Transverse colon (tissue), 4 donors: ENCODE measurements around the gene TANGO2. TPM values are rescaled to one million over a fixed set of nuclear protein-coding genes. Genes with fewer than 3 reads are reported as not detected.

Source experiments
- DNase-seq: peaks from one replicate; pipeline ENCODE4 v3.0.0-alpha.2; 2019
- H3K27ac ChIP-seq, 4 donors: fragments of 200-600 bp; sonication (generic); 2 replicates each; pipeline ENCODE4 v1.5.1; 2016 to 2018; ENCODE audit warnings: inconsistent platforms in 4 of 4
- H3K27me3 ChIP-seq: fragments of 200-600 bp; sonication (generic); 2 replicates; pipeline ENCODE4 v1.5.1; 2017; ENCODE audit warnings: inconsistent platforms
- H3K36me3 ChIP-seq, 4 donors: fragments of 200-600 bp; sonication (generic); 2 replicates each; pipeline ENCODE4 v1.5.1; 2017 to 2019; ENCODE audit warnings: inconsistent platforms in 4 of 4
- H3K4me1 ChIP-seq, 4 donors: fragments of 200-600 bp; sonication (generic); 2 replicates each; pipeline ENCODE4 v1.5.1; 2017 to 2020; ENCODE audit warnings: inconsistent platforms in 4 of 4
- H3K4me3 ChIP-seq, 4 donors: fragments of 200-600 bp; sonication (generic); 1 replicate in 1 of 4; 2 replicates in 3 of 4; pipeline versions ENCODE4 v1.5.1 to v1.6.1; 2017 to 2019; ENCODE audit warnings: inconsistent platforms in 4 of 4
- H3K9me3 ChIP-seq, 2 donors: fragments of 200-600 bp; sonication (generic); 2 replicates each; pipeline ENCODE4 v1.5.1; 2017 to 2019; ENCODE audit warnings: inconsistent platforms in 2 of 2
- CTCF ChIP-seq, 5 experiments: fragments of 200-600 bp in 3 of 5; fragments of 450-650 bp in 2 of 5; sonication (generic) in 3 of 5; IDR thresholded peaks; 1 replicate in 2 of 5; 2 replicates in 3 of 5; pipeline ENCODE4 v1.5.1; 2016 to 2017; ENCODE audit warnings: antibody characterized with exemption in 5 of 5, inconsistent platforms in 3 of 5, mild to moderate bottlenecking in 2 of 5, moderate library complexity in 1 of 5
- EP300 ChIP-seq: sonication (generic); formaldehyde crosslinking; IDR thresholded peaks from one replicate; pipeline ENCODE4 v1.6.1; 2017; ENCODE audit warnings: antibody characterized with exemption, low read depth
- POLR2A ChIP-seq: fragments of 450-650 bp; IDR thresholded peaks from one replicate; pipeline ENCODE4 v1.6.1; 2016; ENCODE audit warnings: antibody characterized with exemption, mild to moderate bottlenecking, moderate library complexity
- POLR2AphosphoS5 ChIP-seq, 3 donors: sonication (generic); formaldehyde crosslinking; IDR thresholded peaks; one replicate each; pipeline ENCODE4 v1.6.1; 2016; ENCODE audit warnings: antibody characterized with exemption in 3 of 3
- WGBS, 2 donors: methylation state at CpG; one replicate each; pipeline ENCODE4 v1.1.5; 2018; ENCODE audit warnings: low coverage in 1 of 2; 5-methylcytosine and 5-hydroxymethylcytosine counted together
- in situ Hi-C, 4 donors: fragments of 200-750 bp; cut with MboI; loops; one replicate each; pipeline versions ENCODE4 v1.15.0 to v1.15.1; 2017; ENCODE audit warnings: low sequenced_read_pairs in 3 of 4, low pct_ligation_motif_present in 1 of 4, low pct_unique_long_range_greater_than_20kb in 1 of 4
- intact Hi-C: fragments of 100-400 bp; cut with DNase I; formaldehyde crosslinking; loops from one replicate; pipeline ENCODE4 v1.15.1; 2023; ENCODE audit warnings: low total_unique reads
- total RNA-seq, 4 donors: library from RNA; depleted of rRNA; stranded (reverse); fragments of >200 nt; gene quantifications; one replicate each; pipeline ENCODE4 v1.1.0, GENCODE V29; 2016

TANGO2 gene
- total RNA-seq, 4 donors from 2014 or later = 32.9 to 101 (median 50.6) TPM

- in situ Hi-C loops = no loop called here
Measured at GRCh38 chr22:19983741-19984140, 37.2 kb upstream of the TANGO2 start.

GRCh38 chr22:19984201-19984753 is 36.6 kb upstream of the TANGO2 start:
- TF ChIP-seq POLR2AphosphoS5 (IDR thresholded peaks at IDR 0.05) = peak in 1 of 3 donors; percentile 19
- no peak for TF ChIP-seq CTCF (IDR thresholded peaks at IDR 0.05)
- 75% methylated on average over 19 of the region's 19 CpGs; no CpG with 5 or more reads in 1 of the 2 donors for WGBS, 2 donors
- H3K4me3 ChIP-seq = no peak overlapping the region
- no peaks in the 10 kb centered on the region for H3K36me3 ChIP-seq
- H3K4me1 ChIP-seq = peaks cover 7 to 20% (median 14%) of the 10 kb centered on the region in 4 donors
- H3K27ac ChIP-seq = peak overlapping the region in 3 of 4 donors; percentile 19 to 42 (median 41)
- DNase-seq = no peak
- intact Hi-C loops = no loop called here
- in situ Hi-C loops = no loop called here
- H3K27me3 ChIP-seq = no peaks in the 10 kb centered on the region
- no peaks in the 10 kb centered on the region for H3K9me3 ChIP-seq

More at GRCh38 chr22:19983741-19984140, 37.2 kb upstream of the TANGO2 start:
- H3K9me3 ChIP-seq = no peaks in the 10 kb centered on the region
- no peak for DNase-seq
- WGBS, 2 donors = 80% methylated on average over 4 of the region's 5 CpGs; no CpG with 5 or more reads in 1 of the 2 donors
- no peaks in the 10 kb centered on the region for H3K36me3 ChIP-seq
- no peak overlapping the region for H3K4me3 ChIP-seq
- TF ChIP-seq POLR2A (no peak), CTCF (IDR thresholded peaks at IDR 0.05) (no peak), POLR2AphosphoS5 (IDR thresholded peaks at IDR 0.05) (no peak), EP300 (no peak)
- H3K27ac ChIP-seq = peak overlapping the region in 2 of 4 donors; percentile 19 to 41
- intact Hi-C loops = no loop called here
- no peaks in the 10 kb centered on the region for H3K27me3 ChIP-seq
- peaks cover 7 to 20% (median 14%) of the 10 kb centered on the region in 4 donors for H3K4me1 ChIP-seq

- whole genome bisulfite sequencing, 2 donors = 78% methylated on average over 11 of the region's 11 CpGs; no CpG with 5 or more reads in 1 of the 2 donors
- H3K9me3 ChIP-seq = no peaks in the 10 kb centered on the region
- H3K36me3 ChIP-seq = no peaks in the 10 kb centered on the region
- no peaks in the 10 kb centered on the region for H3K27me3 ChIP-seq
- no peak overlapping the region for H3K4me3 ChIP-seq
- intact Hi-C loops (no loop called here), in situ Hi-C loops (no loop called here)
- peak overlapping the region in 2 of 4 donors; percentile 10 to 42 for H3K27ac ChIP-seq
- peaks cover 7 to 20% (median 14%) of the 10 kb centered on the region in 4 donors for H3K4me1 ChIP-seq
- no peak for DNase-seq
- TF ChIP-seq CTCF (IDR thresholded peaks at IDR 0.05) = no peak
- TF ChIP-seq EP300 = no peak
- TF ChIP-seq POLR2A = no peak
- no peak for TF ChIP-seq POLR2AphosphoS5 (IDR thresholded peaks at IDR 0.05)
Measured at GRCh38 chr22:19984851-19985811, 35.8 kb upstream of the TANGO2 start.

GRCh38 chr22:19986011-19986409 is 34.9 kb upstream of the TANGO2 start:
- no peak for TF ChIP-seq CTCF (IDR thresholded peaks at IDR 0.05)
- no peak for TF ChIP-seq POLR2AphosphoS5 (IDR thresholded peaks at IDR 0.05)
- TF ChIP-seq POLR2A = no peak
- no peak for TF ChIP-seq EP300
- no peaks in the 10 kb centered on the region for H3K36me3 ChIP-seq
- H3K9me3 ChIP-seq = no peaks in the 10 kb centered on the region
- H3K4me1 ChIP-seq = peaks cover 7 to 20% (median 14%) of the 10 kb centered on the region in 4 donors
- peak overlapping the region in 3 of 4 donors; percentile 83 to 93 (median 89) for H3K27ac ChIP-seq
- no peak for DNase-seq
- 100% methylated on average over 1 of the region's 2 CpGs; no CpG with 5 or more reads in 1 of the 2 donors for WGBS, 2 donors
- in situ Hi-C loops = no loop called here
- intact Hi-C loops = no loop called here
- no peaks in the 10 kb centered on the region for H3K27me3 ChIP-seq
- H3K4me3 ChIP-seq = peak overlapping the region; percentile 55 to 95 (median 68)
